ENCODE measurements around the gene RAB34. TPM values are rescaled to one million over a fixed set of nuclear protein-coding genes. Genes with fewer than 3 reads are reported as not detected.
A peak's percentile ranks its signal among the peaks of the same experiment; 100 is the strongest.

Gene RAB34
- total RNA-seq, 1 donor from 2014 or later, result 153 TPM

DNA sequence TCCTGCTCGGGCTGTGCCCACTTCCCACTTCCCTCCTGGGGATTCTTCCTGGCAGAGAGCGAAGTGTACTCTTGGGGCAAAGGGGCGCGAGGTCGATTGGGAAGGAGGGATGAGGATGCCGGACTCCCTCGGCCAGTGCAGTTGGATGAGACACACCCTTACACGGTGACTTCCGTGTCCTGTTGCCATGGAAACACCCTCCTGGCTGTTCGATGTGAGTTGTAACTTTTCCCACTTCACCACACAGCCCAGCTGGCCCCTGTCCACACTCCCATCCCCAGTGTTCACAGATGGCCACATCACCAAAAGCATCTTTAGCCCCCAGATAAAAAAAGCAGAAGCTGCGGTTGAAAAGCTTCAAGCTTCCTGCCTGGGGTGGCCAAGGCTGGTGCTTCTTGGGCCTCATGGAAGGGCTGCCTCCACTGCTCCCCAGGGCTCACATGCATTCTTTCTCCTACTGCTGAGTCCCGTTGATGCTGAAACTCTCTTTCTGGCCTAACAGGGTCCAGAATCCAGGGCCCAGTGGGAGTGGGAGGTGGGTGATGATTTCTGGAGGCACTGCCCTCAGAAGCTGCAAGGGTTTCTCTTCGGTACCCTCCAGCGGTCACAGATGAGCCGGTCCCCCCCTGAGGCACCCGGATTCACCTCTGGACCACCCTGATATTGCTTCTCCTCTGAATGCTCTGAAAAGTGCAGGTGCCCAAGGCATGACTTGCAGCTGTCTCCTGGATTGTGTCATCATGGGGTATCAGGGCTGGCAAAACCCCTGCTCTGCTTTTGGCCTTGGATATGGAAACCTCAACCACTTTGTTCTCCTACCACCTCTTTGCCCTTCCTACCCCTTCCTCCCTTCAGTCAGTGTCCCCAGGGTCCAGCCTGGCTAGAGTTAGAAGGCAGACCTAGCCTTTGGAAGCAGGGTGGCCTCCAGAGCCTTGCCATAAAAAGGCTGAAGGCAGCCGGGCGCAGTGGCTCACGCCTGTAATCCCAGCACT lies 24.0 kb upstream of the RAB34 start:
- Mint-ChIP-seq H3K36me3 (ENCODE audit: unreplicated experiment) (peaks cover 2% of the 10 kb centered on the region), H3K4me3 (ENCODE audit: unreplicated experiment) (no peak overlapping the region), H3K4me1 (ENCODE audit: unreplicated experiment) (peaks cover 29% of the 10 kb centered on the region), H3K27ac (ENCODE audit: unreplicated experiment) (peak overlapping the region; percentile 23), H3K9me3 (ENCODE audit: unreplicated experiment) (no peaks in the 10 kb centered on the region), H3K27me3 (ENCODE audit: unreplicated experiment) (no peaks in the 10 kb centered on the region)
- TF ChIP-seq, protein P1, sequence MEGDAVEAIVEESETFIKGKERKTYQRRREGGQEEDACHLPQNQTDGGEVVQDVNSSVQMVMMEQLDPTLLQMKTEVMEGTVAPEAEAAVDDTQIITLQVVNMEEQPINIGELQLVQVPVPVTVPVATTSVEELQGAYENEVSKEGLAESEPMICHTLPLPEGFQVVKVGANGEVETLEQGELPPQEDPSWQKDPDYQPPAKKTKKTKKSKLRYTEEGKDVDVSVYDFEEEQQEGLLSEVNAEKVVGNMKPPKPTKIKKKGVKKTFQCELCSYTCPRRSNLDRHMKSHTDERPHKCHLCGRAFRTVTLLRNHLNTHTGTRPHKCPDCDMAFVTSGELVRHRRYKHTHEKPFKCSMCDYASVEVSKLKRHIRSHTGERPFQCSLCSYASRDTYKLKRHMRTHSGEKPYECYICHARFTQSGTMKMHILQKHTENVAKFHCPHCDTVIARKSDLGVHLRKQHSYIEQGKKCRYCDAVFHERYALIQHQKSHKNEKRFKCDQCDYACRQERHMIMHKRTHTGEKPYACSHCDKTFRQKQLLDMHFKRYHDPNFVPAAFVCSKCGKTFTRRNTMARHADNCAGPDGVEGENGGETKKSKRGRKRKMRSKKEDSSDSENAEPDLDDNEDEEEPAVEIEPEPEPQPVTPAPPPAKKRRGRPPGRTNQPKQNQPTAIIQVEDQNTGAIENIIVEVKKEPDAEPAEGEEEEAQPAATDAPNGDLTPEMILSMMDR (IDR thresholded peaks at IDR 0.05), result no peak
- DNase-seq (ENCODE audit: extremely low spot score, unreplicated experiment), result no peak

DNA sequence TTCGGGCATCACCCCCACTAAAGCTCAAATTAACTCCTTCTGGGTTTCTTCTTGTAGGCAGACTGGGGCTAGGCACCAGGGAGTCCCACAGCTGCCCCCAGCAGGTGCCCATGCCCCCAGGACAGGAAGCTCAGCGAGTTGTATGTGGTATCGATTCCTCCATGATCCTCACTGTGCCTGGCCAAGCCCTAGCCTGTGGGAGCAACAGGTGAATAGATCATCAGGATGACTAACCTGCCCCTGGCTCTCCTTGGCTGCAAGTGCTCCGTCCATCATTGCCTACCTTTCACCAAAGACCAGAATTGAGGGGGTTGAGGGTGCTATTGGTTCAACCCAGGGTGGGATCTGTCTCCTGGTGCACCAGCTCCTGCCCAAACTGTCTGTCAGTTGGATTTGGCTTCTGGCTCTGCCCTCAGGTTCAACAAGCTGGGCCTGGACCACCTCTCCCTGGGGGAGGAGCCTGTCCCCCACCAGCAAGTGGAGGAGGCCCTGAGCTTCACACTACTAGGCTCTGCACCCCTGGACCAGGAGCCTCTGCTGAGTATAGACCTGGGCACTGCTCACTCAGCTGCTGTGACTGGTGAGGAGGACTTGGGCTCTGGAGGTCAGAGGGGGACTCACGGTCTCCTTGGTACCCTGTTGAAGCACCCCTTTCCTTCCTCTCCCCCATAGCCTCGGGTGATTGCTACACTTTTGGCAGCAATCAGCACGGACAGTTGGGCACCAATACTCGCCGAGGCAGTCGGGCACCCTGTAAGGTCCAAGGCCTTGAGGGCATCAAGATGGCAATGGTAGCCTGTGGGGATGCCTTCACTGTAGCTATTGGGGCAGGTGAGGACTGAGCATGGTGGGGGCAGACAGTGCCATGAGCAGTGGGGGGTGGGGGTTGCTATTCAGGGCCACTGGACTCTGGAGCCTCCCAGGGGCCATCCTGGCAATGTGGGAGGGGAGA lies 23.0 kb upstream of the RAB34 start:
- H3K27me3 Mint-ChIP-seq (ENCODE audit: unreplicated experiment), result no peaks in the 10 kb centered on the region
- no peak overlapping the region for H3K4me3 Mint-ChIP-seq (ENCODE audit: unreplicated experiment)
- H3K36me3 Mint-ChIP-seq (ENCODE audit: unreplicated experiment), result peaks cover 2% of the 10 kb centered on the region
- no peak for DNase-seq (ENCODE audit: extremely low spot score, unreplicated experiment)
- peaks cover 20% of the 10 kb centered on the region for H3K4me1 Mint-ChIP-seq (ENCODE audit: unreplicated experiment)
- H3K9me3 Mint-ChIP-seq (ENCODE audit: unreplicated experiment), result no peaks in the 10 kb centered on the region
- TF ChIP-seq, protein P1 (IDR thresholded peaks at IDR 0.05), result no peak
- no peak overlapping the region for H3K27ac Mint-ChIP-seq (ENCODE audit: unreplicated experiment)

DNA sequence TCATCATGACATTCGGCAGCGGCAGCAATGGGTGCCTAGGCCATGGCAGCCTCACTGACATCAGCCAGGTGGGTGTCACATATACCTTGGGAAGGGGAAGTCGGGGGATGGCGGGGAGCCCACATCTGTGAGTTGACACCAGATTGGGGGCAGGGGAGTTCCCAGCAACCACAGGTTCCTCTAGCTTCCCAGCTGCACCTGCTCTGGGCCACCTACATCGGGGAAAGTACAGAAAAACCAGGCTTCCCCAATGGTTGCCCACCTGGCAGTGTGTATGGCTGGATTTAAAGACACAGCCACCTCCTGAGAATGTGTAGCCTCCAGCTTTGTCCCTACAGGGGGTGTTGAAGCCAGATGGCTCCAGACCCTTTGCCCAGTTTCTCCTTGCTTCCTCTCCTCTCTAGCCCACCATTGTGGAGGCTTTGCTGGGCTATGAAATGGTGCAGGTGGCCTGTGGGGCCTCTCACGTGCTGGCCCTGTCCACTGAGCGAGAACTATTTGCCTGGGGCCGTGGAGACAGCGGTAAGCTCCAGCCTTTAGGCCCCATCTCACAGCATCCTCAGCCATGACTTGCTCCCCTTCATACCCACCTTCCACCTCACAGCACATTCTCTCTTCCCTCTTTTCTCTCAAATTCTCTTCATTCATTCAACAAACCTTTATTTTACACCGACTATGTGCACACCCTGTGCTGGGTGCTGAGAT lies 21.2 kb upstream of the RAB34 start:
- Mint-ChIP-seq H3K27ac (ENCODE audit: unreplicated experiment) (no peak overlapping the region), H3K9me3 (ENCODE audit: unreplicated experiment) (no peaks in the 10 kb centered on the region), H3K4me1 (ENCODE audit: unreplicated experiment) (peaks cover 15% of the 10 kb centered on the region), H3K36me3 (ENCODE audit: unreplicated experiment) (peaks cover 2% of the 10 kb centered on the region), H3K4me3 (ENCODE audit: unreplicated experiment) (no peak overlapping the region), H3K27me3 (ENCODE audit: unreplicated experiment) (no peaks in the 10 kb centered on the region)
- DNase-seq (ENCODE audit: extremely low spot score, unreplicated experiment), result no peak
- TF ChIP-seq, protein P1 (IDR thresholded peaks at IDR 0.05), result no peak

DNA sequence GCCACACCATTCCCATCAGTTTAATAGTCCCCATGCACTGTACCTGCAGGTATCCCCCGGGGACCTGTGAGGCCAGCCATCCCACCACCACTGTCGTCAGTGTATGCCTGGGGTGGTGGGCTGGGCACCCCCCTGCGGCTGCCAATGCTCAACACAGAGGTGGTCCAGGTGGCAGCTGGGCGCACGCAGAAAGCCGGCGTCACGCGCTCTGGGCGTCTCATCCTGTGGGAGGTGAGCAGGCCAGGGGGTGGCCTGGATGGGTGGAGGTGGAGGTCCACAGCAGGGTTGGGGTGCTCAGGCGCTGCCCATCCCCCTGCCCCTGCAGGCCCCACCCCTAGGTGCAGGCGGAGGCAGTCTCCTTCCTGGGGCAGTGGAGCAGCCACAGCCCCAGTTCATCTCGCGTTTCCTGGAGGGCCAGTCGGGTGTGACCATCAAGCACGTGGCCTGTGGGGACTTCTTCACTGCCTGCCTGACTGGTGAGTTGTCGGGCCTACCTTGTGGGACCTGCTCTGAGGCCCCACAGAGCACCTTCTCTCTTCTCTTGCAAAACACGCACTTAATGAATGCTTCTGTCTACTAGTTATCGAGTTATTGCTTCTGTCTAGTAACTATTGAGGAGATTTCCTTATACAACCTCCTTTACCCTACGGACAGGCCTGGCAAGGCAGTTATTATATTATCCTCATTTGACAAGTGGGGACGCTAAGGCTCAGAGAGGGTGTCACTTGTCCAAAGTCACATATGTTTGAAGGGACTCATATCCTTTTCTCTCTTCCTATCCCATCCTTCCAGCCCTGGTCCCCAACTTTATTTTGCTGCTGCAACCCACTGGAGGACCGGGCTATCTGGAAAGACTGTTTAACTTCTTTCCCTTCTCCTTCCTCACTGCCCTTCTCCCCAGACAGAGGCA lies 20.4 kb upstream of the RAB34 start:
- Mint-ChIP-seq H3K4me3 (ENCODE audit: unreplicated experiment) (no peak overlapping the region), H3K36me3 (ENCODE audit: unreplicated experiment) (peaks cover 2% of the 10 kb centered on the region), H3K4me1 (ENCODE audit: unreplicated experiment) (peaks cover 13% of the 10 kb centered on the region), H3K9me3 (ENCODE audit: unreplicated experiment) (no peaks in the 10 kb centered on the region), H3K27me3 (ENCODE audit: unreplicated experiment) (no peaks in the 10 kb centered on the region), H3K27ac (ENCODE audit: unreplicated experiment) (no peak overlapping the region)
- no peak for DNase-seq (ENCODE audit: extremely low spot score, unreplicated experiment)
- TF ChIP-seq, protein P1 (IDR thresholded peaks at IDR 0.05), result no peak

All from osteocyte (in vitro differentiated cells).